ENCODE results near the gene FAM156B. TPM values are rescaled to one million over a fixed set of nuclear protein-coding genes. Genes with fewer than 3 reads are reported as not detected.

Gene FAM156B, protein sequence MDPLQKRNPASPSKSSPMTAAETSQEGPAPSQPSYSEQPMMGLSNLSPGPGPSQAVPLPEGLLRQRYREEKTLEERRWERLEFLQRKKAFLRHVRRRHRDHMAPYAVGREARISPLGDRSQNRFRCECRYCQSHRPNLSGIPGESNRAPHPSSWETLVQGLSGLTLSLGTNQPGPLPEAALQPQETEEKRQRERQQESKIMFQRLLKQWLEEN
- 7.4 to 19.2 TPM (median 11.2 TPM) in 5 replicates for total RNA-seq (2022; extraction: Qiagen RNA extraction; ENCODE audit: low read depth)

GRCh38 chrX:52896855-52897709 lies at the start of gene FAM156B:
TSS of gene FAM156B (plus strand) at chrX:52897330. CDS start at chrX:52907226, 9,896 bp downstream.

GRCh38 chrX:52867610-52868348 lies 29.4 kb upstream of the FAM156B start, which contains the start of gene XAGE3:
TSS of gene XAGE3 (minus strand) at chrX:52868083. CDS start at chrX:52867133, 950 bp downstream.

Other genes with a start within 250 kb of the FAM156B start
- gene SSX7, start 242.4 kb upstream of the FAM156B start, total RNA-seq (2022; extraction: Qiagen RNA extraction; ENCODE audit: low read depth) = not detected in 5 replicates
- gene SSX2, start 190.2 kb upstream of the FAM156B start, total RNA-seq (2022; extraction: Qiagen RNA extraction; ENCODE audit: low read depth) = not detected in 5 replicates
- not detected in 5 replicates for gene SSX2B, start 146.1 kb upstream of the FAM156B start, total RNA-seq (2022; extraction: Qiagen RNA extraction; ENCODE audit: low read depth)
- gene SPANXN5, start 99.9 kb upstream of the FAM156B start, total RNA-seq (2022; extraction: Qiagen RNA extraction; ENCODE audit: low read depth) = not detected in 5 replicates
- gene XAGE5, start 86.0 kb upstream of the FAM156B start, total RNA-seq (2022; extraction: Qiagen RNA extraction; ENCODE audit: low read depth) = not detected in 5 replicates
- not detected in 5 replicates for gene XAGE3, start 29.2 kb upstream of the FAM156B start, total RNA-seq (2022; extraction: Qiagen RNA extraction; ENCODE audit: low read depth)
- 11.5 to 17.6 TPM (median 14.5 TPM) in 5 replicates for gene FAM156A, start 61.2 kb downstream of the FAM156B start, total RNA-seq (2022; extraction: Qiagen RNA extraction; ENCODE audit: low read depth)
- not detected in 5 replicates for gene GPR173, start 151.5 kb downstream of the FAM156B start, total RNA-seq (2022; extraction: Qiagen RNA extraction; ENCODE audit: low read depth)
- 8.1 to 11.1 TPM (median 9.7 TPM) in 5 replicates for gene TSPYL2, start 185.0 kb downstream of the FAM156B start, total RNA-seq (2022; extraction: Qiagen RNA extraction; ENCODE audit: low read depth)
- 0.92 to 1.6 TPM (median 1.3 TPM) in 5 replicates for gene KANTR, start 196.8 kb downstream of the FAM156B start, total RNA-seq (2022; extraction: Qiagen RNA extraction; ENCODE audit: low read depth)

All from A549 treated with RU486 at 1 μM for 4 hours (cell line).